A673 (cell line): ENCODE data around the gene FAM124A. TPM values are rescaled to one million over a fixed set of nuclear protein-coding genes. Genes with fewer than 3 reads are reported as not detected.

Source experiments
- BruUV-seq: library from RNA; stranded (reverse); fragments of 400-500 nt; replicated peaks from 2 replicates; lab custom pipeline; 2021; lab: Mats Ljungman, UMichigan
- CTCF ChIA-PET: fragments of 300-600 bp; sonication (Branson Sonifier 250); formaldehyde crosslinking; loops from one replicate; lab custom pipeline; 2022; ENCODE audit warnings: antibody characterized with exemption; lab: Charles Lee
- POLR2A ChIA-PET: fragments of 300-600 bp; sonication (Branson Sonifier 250); formaldehyde crosslinking; loops from one replicate; lab custom pipeline; 2022; ENCODE audit warnings: antibody characterized with exemption; ENCODE audit not compliant: low non-redundant PET; lab: Charles Lee
- DNase-seq: peaks from one replicate; pipeline ENCODE4 v3.0.0-alpha.2; 2015; ENCODE audit warnings: low spot score
- H3K27ac ChIP-seq: fragments of 200-600 bp; sonication (generic); 2 replicates; pipeline ENCODE4 v1.5.1; 2016; ENCODE audit warnings: mixed run types, low read depth, mild to moderate bottlenecking, mixed read lengths, antibody characterized with exemption, low read length; ENCODE audit not compliant: poor library complexity, severe bottlenecking
- H3K27me3 ChIP-seq: fragments of 200-600 bp; sonication (generic); replicated peaks from 2 replicates; pipeline ENCODE4 v1.6.1; 2017; ENCODE audit warnings: mixed run types, low read depth, mild to moderate bottlenecking, mixed read lengths, antibody characterized with exemption, low read length; ENCODE audit not compliant: insufficient read depth, poor library complexity
- H3K36me3 ChIP-seq: fragments of 200-600 bp; sonication (generic); 2 replicates; pipeline ENCODE4 v1.6.1; 2016; ENCODE audit warnings: mixed run types, mild to moderate bottlenecking, mixed read lengths, antibody characterized with exemption, low read length; ENCODE audit not compliant: insufficient read depth, poor library complexity, severe bottlenecking
- H3K4me1 ChIP-seq: fragments of 200-600 bp; sonication (generic); 2 replicates; pipeline ENCODE4 v1.6.1; 2017; ENCODE audit warnings: mixed run types, mild to moderate bottlenecking, mixed read lengths, antibody characterized with exemption, low read length; ENCODE audit not compliant: insufficient read depth, poor library complexity, severe bottlenecking
- H3K4me3 ChIP-seq: fragments of 200-600 bp; sonication (generic); 2 replicates; pipeline ENCODE4 v1.5.1; 2016; ENCODE audit warnings: low read depth, mixed run types, mild to moderate bottlenecking, mixed read lengths, low read length; ENCODE audit not compliant: poor library complexity, severe bottlenecking
- H3K9me3 ChIP-seq: fragments of 200-600 bp; sonication (generic); 2 replicates; pipeline ENCODE4 v1.6.1; 2016; ENCODE audit warnings: mixed run types, low read depth, mild to moderate bottlenecking, mixed read lengths, antibody characterized with exemption, low read length; ENCODE audit not compliant: poor library complexity, severe bottlenecking
- EZH2 ChIP-seq: fragments of 200-600 bp; sonication (generic); IDR thresholded peaks from 2 replicates; pipeline ENCODE4 v1.6.1; 2017; ENCODE audit warnings: borderline replicate concordance, low read depth, mild to moderate bottlenecking, mixed read lengths, antibody characterized with exemption, low read length; ENCODE audit not compliant: poor library complexity, severe bottlenecking
- intact Hi-C: fragments of 100-400 bp; cut with micrococcal nuclease; formaldehyde crosslinking; loops from one replicate; pipeline ENCODE4 v1.10.0; 2022; ENCODE audit not compliant: unreplicated experiment
- total RNA-seq: library from RNA; stranded (reverse); gene quantifications from 2 replicates; pipeline ENCODE4 v1.2.3, GENCODE V29; 2021
- TF ChIP-seq, protein P1 (sequence below): fragments of 300-800, 200-600 bp; sonication (generic); conservative IDR thresholded peaks from 2 replicates; pipeline ENCODE4 v1.5.1; 2017; ENCODE audit warnings: low read depth, mild to moderate bottlenecking, antibody characterized with exemption, low read length, moderate library complexity, mixed read lengths

The FAM124A gene
- total RNA-seq, 1 experiment from 2014 or later, result 2.1 TPM

DNA sequence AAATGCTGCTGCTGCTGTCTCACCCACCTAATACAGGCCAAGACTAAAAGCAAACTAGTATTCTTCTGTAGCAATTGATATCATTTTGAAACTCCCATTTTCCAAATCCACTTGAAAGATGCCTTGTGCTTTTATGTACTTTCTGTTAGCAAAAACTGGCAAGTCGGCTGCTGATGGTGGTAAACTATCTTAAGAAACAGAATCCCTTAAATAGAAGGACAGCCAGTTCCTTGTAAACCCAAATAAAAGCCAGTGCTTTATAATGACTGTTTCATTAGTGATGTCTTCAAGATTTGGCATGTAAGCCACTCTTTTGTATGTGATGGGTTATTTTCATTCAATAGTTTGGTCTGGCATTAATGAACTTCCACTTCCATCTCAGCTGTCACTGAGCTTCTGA, 5.2 kb downstream of the FAM124A start:
- POLR2A ChIA-PET, result no interaction called here
- BruUV-seq, result no TSS peak
- DNase-seq, result no peak
- Histone ChIP-seq H3K4me3 (no peak overlapping the region), H3K27me3 (no peaks in the 10 kb centered on the region), H3K9me3 (no peaks in the 10 kb centered on the region), H3K27ac (no peak overlapping the region), H3K36me3 (no peaks in the 10 kb centered on the region), H3K4me1 (peaks cover 23% of the 10 kb centered on the region)
- TF ChIP-seq, protein P1, sequence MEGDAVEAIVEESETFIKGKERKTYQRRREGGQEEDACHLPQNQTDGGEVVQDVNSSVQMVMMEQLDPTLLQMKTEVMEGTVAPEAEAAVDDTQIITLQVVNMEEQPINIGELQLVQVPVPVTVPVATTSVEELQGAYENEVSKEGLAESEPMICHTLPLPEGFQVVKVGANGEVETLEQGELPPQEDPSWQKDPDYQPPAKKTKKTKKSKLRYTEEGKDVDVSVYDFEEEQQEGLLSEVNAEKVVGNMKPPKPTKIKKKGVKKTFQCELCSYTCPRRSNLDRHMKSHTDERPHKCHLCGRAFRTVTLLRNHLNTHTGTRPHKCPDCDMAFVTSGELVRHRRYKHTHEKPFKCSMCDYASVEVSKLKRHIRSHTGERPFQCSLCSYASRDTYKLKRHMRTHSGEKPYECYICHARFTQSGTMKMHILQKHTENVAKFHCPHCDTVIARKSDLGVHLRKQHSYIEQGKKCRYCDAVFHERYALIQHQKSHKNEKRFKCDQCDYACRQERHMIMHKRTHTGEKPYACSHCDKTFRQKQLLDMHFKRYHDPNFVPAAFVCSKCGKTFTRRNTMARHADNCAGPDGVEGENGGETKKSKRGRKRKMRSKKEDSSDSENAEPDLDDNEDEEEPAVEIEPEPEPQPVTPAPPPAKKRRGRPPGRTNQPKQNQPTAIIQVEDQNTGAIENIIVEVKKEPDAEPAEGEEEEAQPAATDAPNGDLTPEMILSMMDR, result no peak
- TF ChIP-seq EZH2, result no peak
- CTCF ChIA-PET, result no interaction called here
- intact Hi-C loops, result loop anchor here (5.0 to 10.0 kb wide), 2 partner anchors 73 to 570 kb away; no protein-coding TSS in a partner anchor

DNA sequence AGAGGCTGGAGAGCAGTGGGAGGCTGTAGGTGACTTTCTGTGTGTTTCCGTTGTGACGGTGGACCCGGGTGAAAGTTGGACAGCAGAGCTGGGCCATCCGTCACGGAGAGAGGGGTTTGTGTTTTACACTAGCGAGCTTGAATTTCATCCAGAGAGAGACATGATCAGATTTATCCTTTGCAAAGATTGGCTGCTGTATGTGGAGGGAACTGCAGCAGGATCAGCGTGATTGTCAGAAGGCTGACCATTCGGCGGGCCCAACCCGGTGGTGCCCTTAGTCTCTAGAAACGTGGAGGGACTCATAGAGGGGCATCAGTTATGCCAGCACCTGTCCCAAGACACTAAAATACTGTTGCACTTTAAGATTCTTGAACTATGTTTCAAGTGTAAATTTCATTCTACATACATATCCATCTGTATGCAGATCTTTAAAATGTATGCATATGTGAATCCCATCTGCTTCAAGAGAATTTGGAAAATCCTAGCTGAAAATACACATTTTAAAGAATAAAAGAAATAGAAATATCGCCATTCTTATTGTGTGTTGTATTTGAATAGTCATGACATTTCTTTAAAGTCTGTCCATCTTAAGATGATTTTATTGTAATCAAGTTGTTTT, 7.0 kb downstream of the FAM124A start:
- DNase-seq, result no peak
- H3K9me3 ChIP-seq, result no peaks in the 10 kb centered on the region
- intact Hi-C loops, result loop anchor here (2.0 to 10.0 kb wide), 3 partner anchors 20 to 568 kb away; no protein-coding TSS in a partner anchor
- no peaks in the 10 kb centered on the region for H3K27me3 ChIP-seq
- BruUV-seq, result no TSS peak
- TF ChIP-seq, protein P1, result no peak
- TF ChIP-seq EZH2, result no peak
- CTCF ChIA-PET, result no interaction called here
- POLR2A ChIA-PET, result no interaction called here
- peaks cover 14% of the 10 kb centered on the region for H3K4me1 ChIP-seq
- no peak overlapping the region for H3K27ac ChIP-seq
- H3K36me3 ChIP-seq, result no peaks in the 10 kb centered on the region
- H3K4me3 ChIP-seq, result no peak overlapping the region

DNA sequence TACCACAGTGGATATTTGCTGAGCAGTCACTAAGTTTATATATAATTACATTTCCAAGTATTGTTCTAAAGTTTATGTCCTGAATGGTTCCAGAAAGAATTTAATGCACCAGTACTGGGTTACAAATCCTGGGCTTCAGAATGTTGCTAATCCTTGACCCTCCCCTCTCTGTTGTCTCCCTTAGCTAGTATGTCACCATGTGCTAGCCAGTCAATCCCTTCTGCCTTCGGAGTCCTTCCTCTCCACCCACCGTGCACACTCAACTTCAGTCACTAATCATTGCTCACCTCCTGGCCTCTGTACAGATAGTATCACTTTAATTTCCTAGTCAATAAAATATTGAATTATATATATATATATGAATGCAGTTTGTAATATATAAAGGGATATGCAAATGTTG, 7.5 kb downstream of the FAM124A start:
- no peaks in the 10 kb centered on the region for H3K27me3 ChIP-seq
- H3K4me1 ChIP-seq, result peaks cover 14% of the 10 kb centered on the region
- ChIA-PET CTCF (no interaction called here), POLR2A (no interaction called here)
- DNase-seq, result no peak
- no peaks in the 10 kb centered on the region for H3K36me3 ChIP-seq
- no TSS peak for BruUV-seq
- H3K4me3 ChIP-seq, result no peak overlapping the region
- TF ChIP-seq, protein P1, result no peak
- no peak overlapping the region for H3K27ac ChIP-seq
- intact Hi-C loops, result loop anchor here (2.0 to 10.0 kb wide), 4 partner anchors 19 to 568 kb away; no protein-coding TSS in a partner anchor
- no peaks in the 10 kb centered on the region for H3K9me3 ChIP-seq
